ENCODE results near the gene SPPL2C.

Gene SPPL2C, protein sequence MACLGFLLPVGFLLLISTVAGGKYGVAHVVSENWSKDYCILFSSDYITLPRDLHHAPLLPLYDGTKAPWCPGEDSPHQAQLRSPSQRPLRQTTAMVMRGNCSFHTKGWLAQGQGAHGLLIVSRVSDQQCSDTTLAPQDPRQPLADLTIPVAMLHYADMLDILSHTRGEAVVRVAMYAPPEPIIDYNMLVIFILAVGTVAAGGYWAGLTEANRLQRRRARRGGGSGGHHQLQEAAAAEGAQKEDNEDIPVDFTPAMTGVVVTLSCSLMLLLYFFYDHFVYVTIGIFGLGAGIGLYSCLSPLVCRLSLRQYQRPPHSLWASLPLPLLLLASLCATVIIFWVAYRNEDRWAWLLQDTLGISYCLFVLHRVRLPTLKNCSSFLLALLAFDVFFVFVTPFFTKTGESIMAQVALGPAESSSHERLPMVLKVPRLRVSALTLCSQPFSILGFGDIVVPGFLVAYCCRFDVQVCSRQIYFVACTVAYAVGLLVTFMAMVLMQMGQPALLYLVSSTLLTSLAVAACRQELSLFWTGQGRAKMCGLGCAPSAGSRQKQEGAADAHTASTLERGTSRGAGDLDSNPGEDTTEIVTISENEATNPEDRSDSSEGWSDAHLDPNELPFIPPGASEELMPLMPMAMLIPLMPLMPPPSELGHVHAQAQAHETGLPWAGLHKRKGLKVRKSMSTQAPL

GRCh38 chr17:45844695-45845375 lies at the start of gene SPPL2C:
Gene SPPL2C, plus strand, starts transcription at chr17:45844881. Its CDS starts 26 bp downstream, at chr17:45844907.
- no peak for DNase-seq

DNA sequence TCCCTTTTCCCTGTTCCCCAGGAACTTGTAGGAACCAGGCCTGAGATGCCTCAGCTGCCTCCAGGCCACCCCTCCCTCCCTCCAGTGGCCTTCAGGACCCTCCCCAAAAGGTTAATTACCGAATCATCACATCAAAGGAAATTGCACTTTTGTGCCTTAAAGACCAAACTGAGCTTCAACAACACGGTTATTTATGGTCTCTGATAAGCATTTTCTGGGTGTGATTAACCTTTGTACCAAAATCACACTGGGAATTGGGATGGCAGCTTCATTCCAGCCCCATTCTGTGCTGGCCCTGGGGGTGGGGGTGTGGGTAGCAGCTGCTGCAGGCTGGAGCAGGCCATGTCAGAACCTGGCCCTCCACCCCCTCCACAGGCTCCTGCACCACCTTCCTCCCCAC lies 43.9 kb upstream of the SPPL2C start:
- no peak for DNase-seq

GRCh38 chr17:45801421-45801820 lies 43.3 kb upstream of the SPPL2C start:
- DNase-seq: no peak

DNA sequence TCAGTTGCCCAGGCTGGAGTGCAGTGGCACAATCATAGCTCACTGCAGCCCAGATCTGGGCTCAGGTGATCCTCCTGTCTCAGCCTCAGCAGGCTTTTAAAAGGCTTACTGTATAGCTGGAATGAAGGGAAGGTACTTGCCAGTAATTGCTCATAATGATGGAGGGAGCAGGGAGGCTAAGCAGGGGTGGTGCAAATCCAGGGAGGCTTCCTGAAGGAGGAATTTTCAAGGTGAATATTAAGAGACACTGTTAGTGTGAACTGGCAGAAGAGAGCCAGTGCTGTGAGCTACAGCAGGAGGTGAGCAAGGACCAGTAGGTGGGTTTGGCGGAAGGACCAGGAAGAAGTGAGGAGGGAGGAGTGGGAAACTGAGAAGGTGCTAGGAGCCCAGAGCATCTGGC lies 35.8 kb upstream of the SPPL2C start:
- DNase-seq: no peak

DNA sequence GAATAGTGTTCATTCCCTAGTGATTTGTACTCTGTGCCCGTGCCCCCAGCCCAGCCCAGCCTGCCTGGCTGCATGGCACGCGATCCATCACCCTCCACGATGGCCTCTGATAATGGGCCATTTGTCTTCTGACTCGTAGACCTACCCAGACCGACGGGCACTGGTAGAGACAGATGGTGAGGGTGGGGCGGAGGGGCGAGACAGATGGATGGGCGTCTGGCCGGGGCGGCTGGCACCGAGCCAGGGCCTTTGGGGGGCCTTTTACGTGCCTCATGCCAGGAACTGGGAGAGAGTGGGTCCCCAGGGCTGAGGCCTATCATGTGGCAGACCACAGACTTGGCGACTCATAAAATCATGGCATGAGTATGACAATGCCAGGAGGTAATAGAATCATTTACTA lies 35.2 kb upstream of the SPPL2C start:
- no peak for DNase-seq

DNA sequence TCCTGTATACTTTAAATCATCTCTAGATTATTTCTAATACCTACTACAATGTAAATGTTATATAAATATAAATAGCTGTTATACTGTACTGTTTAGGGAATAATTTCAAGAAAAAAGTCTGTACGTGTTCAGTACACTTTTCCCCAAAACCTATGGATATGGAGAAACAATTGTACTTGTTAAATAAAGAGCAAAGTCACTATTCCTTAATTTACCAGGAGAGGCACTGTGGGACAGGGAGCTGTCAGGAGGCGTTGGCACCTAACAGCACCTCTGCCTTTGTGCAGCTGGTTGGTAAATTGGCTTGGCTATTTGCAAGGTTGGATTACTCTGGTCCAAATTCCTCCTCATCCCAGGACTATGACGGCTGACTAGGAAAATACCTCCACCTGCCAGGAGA lies 32.6 kb upstream of the SPPL2C start:
- DNase-seq: no peak

GRCh38 chr17:45813048-45813725 lies 31.5 kb upstream of the SPPL2C start:
- no peak for DNase-seq

- no peak for DNase-seq
These were observed 29.8 kb upstream of the SPPL2C start for GRCh38 chr17:45814622-45815606.

GRCh38 chr17:45815752-45816151 lies 28.9 kb upstream of the SPPL2C start:
- no peak for DNase-seq

GRCh38 chr17:45818041-45818440 lies 26.6 kb upstream of the SPPL2C start:
- DNase-seq: no peak

GRCh38 chr17:45818699-45819098 lies 26.0 kb upstream of the SPPL2C start:
- no peak for DNase-seq

DNA sequence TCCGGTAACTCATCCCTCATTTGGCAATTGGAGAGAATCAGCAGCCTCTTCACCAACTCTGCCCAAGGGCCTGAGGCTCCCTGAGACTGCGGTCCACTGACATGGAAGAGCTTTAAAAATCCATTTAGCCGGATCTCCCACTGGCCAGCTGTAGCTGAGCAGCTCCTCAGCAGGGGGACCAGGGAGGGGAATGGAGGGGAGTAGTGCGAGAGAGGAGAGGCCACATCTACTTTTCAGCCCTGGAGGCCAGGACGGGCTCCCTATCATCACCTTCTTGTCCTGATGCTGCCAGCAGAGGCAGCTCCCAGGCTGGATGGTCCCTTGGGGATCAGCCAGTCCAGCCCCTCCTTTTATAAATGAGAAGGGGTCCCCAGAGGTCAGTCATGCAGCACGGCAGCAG lies 25.0 kb upstream of the SPPL2C start:
- no peak for DNase-seq

DNA sequence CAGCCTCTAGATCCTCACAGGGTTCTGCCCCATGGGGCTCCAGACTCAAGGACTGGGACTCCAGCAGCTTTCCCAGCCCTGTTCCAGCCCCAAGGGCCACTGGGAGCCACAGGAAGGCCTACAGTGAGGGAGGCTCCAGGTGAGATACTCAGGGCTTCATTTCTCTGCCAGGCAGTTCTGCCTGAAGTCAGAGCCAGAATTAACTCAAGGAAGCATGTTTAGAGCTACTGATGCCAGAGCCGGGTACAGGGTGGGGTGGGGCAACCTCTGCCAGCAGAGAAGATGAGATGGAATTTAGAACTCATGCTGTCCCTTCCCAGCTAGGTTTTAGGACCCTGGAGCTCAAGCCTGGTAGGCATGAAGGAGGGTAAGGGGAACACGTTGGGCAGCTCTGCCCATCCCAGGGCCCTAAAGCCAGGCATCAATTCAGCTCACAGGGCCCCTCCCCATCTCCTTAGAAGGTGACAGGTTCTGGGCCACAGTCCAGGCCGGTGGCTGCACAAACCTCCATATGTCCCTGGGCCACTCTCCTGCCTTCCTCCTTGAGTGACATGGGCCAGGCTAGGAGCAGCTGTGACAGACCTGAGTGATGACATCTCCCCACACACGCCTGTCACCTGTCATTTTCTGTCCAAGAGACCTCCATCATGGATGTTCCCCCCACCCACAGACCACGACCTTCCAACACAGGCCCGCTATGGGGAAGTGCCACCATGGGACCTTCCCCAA lies 24.5 kb upstream of the SPPL2C start:
- DNase-seq: no peak

GRCh38 chr17:45821147-45821546 lies 23.5 kb upstream of the SPPL2C start:
- DNase-seq: no peak

- DNase-seq: no peak
These were observed 21.1 kb upstream of the SPPL2C start for GRCh38 chr17:45823598-45823997.

DNA sequence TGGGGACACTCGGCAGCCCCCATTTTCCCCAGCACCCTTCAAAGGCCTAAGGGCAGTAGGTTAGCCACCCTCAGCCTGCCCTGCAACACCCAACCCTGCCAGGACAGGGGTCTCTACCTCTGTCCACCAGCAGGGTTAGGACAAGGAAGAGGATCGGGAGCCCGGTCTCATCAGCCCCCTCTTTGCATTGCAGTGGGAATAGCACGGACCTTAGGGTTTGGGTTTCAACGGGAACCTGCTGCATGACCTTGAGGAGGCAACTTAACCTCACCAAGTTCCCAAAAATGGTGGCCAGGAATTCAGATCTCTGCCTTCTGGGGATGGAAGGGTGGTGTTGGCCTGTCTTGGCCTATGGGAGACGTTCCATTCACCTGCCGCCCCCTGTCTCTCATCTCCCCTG lies 20.2 kb upstream of the SPPL2C start:
- no peak for DNase-seq

GRCh38 chr17:45824901-45825492 lies 19.7 kb upstream of the SPPL2C start:
- no peak for DNase-seq

GRCh38 chr17:45825792-45826191 lies 18.9 kb upstream of the SPPL2C start:
- no peak for DNase-seq

- no peak for DNase-seq
These were observed 17.6 kb upstream of the SPPL2C start for GRCh38 chr17:45826919-45827588.

DNA sequence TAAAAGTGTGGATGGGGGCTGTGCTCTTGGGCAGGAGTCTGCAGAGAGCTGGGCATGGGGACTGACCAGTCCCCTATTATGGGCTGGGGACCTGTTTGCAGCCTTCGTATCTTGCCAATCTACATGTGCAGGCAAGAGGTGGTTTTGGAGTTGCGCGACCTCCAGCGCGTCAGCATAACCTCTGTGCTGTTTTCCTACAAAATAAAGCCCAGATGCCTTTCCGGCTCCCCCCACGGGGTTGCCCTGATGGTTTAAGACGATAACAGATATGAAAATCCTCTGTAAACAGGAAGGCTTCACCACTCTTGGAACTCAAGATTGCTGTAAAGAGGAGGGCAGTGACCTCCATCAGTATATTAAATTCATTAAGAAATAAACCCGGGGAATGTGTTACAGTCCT lies 16.5 kb upstream of the SPPL2C start:
- no peak for DNase-seq

All from NCI-H1417 treated with DMSO at 0.1 percent for 48 hours (cell line).